Endothelial cell (in vitro differentiated cells): ENCODE data around the gene BNC2. TPM values are rescaled to one million over a fixed set of nuclear protein-coding genes. Genes with fewer than 3 reads are reported as not detected.

Source experiments
- DNase-seq: peaks from one replicate; pipeline ENCODE4 v3.0.0; 2021; ENCODE audit warnings: low spot score
- H3K27ac Mint-ChIP-seq: one replicate; pipeline ENCODE4 v1.8.0; 2021; ENCODE audit warnings: mixed read lengths, inconsistent platforms; ENCODE audit not compliant: unreplicated experiment
- H3K27me3 Mint-ChIP-seq: one replicate; pipeline ENCODE4 v1.8.0; 2021; ENCODE audit warnings: mild to moderate bottlenecking, moderate library complexity, mixed read lengths, inconsistent platforms; ENCODE audit not compliant: unreplicated experiment
- H3K36me3 Mint-ChIP-seq: one replicate; pipeline ENCODE4 v1.8.0; 2021; ENCODE audit warnings: mild to moderate bottlenecking, low read depth, mixed read lengths, inconsistent platforms; ENCODE audit not compliant: unreplicated experiment
- H3K4me1 Mint-ChIP-seq: one replicate; pipeline ENCODE4 v1.8.0; 2021; ENCODE audit warnings: mild to moderate bottlenecking, mixed read lengths, inconsistent platforms; ENCODE audit not compliant: unreplicated experiment
- H3K4me3 Mint-ChIP-seq: one replicate; pipeline ENCODE4 v1.8.0; 2021; ENCODE audit warnings: mild to moderate bottlenecking, mixed read lengths, inconsistent platforms; ENCODE audit not compliant: unreplicated experiment
- H3K9me3 Mint-ChIP-seq: one replicate; pipeline ENCODE4 v1.8.0; 2021; ENCODE audit warnings: mixed read lengths, inconsistent platforms; ENCODE audit not compliant: unreplicated experiment
- total RNA-seq: library from RNA; stranded (reverse); fragmentation: NEBNext Ultra II Directional; extraction: Animal tissue kit (Norgen Biotek cat#: 25700); gene quantifications from one replicate; pipeline ENCODE4 v1.2.1, GENCODE V29; 2021; ENCODE audit not compliant: unreplicated experiment
- TF ChIP-seq, protein P1 (sequence below): fragments of 200-600 bp; sonication (generic); IDR thresholded peaks from one replicate; pipeline ENCODE4 v1.5.0; 2021; ENCODE audit warnings: antibody characterized with exemption; ENCODE audit not compliant: unreplicated experiment

The BNC2 gene
- total RNA-seq, 1 donor from 2014 or later, result 20.1 TPM

DNA sequence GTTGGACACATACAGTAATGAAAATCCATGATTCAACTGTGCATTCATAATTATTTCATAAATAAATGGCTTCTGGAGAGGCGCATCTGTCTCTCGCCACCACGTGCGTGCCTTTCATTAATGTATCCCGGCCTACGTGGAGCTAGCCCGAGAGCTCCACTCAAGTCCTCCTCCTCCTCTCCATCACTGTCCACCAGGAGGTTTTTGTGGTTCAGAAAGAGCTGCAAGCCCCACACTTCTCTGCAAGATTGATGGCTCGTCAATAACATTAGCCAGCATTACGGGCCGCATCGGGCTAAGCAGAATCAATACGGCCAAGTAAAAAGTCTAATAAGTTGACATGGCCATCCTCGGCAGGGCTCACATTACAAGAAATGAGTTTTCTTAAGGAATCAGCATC is 499.8 kb downstream of the BNC2 start:
- Mint-ChIP-seq H3K27me3 (peaks cover 5% of the 10 kb centered on the region), H3K4me3 (no peak overlapping the region), H3K4me1 (no peaks in the 10 kb centered on the region), H3K9me3 (no peaks in the 10 kb centered on the region), H3K36me3 (no peaks in the 10 kb centered on the region), H3K27ac (no peak overlapping the region)
- DNase-seq, result no peak
- TF ChIP-seq, protein P1, sequence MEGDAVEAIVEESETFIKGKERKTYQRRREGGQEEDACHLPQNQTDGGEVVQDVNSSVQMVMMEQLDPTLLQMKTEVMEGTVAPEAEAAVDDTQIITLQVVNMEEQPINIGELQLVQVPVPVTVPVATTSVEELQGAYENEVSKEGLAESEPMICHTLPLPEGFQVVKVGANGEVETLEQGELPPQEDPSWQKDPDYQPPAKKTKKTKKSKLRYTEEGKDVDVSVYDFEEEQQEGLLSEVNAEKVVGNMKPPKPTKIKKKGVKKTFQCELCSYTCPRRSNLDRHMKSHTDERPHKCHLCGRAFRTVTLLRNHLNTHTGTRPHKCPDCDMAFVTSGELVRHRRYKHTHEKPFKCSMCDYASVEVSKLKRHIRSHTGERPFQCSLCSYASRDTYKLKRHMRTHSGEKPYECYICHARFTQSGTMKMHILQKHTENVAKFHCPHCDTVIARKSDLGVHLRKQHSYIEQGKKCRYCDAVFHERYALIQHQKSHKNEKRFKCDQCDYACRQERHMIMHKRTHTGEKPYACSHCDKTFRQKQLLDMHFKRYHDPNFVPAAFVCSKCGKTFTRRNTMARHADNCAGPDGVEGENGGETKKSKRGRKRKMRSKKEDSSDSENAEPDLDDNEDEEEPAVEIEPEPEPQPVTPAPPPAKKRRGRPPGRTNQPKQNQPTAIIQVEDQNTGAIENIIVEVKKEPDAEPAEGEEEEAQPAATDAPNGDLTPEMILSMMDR, result no peak

DNA sequence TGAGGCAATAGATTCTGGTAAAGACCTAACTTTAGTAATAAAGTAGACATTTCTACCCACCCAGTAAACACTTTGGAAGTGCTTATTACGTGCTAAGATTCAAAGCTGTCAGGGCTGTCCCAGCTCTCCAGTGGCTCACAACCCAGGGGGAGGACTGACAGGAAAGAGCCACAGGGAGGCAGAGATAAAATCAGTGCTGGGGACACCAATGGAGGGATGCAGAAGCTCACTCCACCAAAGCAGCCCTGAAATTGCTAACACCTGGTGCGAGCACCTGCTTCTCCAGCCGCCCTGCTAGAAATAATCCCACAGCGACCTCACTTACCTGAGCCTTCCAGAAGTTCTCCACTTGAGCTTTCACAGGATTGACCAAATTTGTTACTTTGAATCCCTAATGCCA is 501.0 kb downstream of the BNC2 start:
- Mint-ChIP-seq H3K27me3 (peaks cover 5% of the 10 kb centered on the region), H3K4me3 (no peak overlapping the region), H3K27ac (no peak overlapping the region), H3K9me3 (no peaks in the 10 kb centered on the region), H3K36me3 (no peaks in the 10 kb centered on the region), H3K4me1 (peaks cover 6% of the 10 kb centered on the region)
- TF ChIP-seq, protein P1, result no peak
- no peak for DNase-seq

DNA sequence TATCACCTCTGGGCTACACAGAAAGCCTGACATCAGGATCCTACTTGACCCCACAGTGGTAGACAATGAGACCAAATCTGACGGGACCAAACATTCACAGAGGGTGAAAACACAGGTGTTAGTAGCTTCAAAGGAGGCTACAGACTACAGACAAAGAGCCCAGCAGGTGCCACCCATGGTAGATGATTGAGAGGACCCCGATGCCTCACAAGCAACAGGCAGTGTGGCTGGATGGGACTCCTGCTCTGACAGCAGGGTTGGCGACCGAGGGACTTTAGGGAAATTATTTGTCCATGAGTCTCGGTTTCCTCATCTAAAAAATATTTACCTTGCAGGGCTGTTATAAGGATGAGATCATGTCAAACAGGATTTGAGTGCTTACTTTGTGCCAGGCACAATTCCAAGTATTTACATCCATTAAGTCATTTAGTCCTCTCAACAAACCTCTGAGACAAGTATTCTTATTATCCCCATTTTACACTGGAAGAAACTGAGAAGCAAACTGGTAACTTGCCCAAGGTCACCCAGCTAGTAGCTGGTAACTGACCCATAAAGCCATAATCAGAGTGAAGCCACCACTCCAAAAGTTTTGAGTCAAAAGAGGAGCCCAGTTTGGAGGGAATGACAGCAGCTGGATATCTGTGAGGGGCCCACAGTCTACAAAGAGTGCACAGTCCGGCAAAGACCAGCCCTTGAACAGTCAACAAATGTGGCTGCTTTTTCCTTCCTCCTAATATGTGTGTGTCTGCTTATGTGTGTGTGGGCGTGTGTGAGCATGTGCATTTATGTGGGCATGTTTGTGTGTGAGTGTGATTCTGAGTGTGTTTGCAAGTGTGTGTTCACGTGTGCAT is 502.0 kb downstream of the BNC2 start:
- TF ChIP-seq, protein P1, result no peak
- Mint-ChIP-seq H3K36me3 (no peaks in the 10 kb centered on the region), H3K27ac (no peak overlapping the region), H3K27me3 (peaks cover 5% of the 10 kb centered on the region), H3K4me1 (peaks cover 6% of the 10 kb centered on the region), H3K9me3 (no peaks in the 10 kb centered on the region), H3K4me3 (no peak overlapping the region)
- no peak for DNase-seq

DNA sequence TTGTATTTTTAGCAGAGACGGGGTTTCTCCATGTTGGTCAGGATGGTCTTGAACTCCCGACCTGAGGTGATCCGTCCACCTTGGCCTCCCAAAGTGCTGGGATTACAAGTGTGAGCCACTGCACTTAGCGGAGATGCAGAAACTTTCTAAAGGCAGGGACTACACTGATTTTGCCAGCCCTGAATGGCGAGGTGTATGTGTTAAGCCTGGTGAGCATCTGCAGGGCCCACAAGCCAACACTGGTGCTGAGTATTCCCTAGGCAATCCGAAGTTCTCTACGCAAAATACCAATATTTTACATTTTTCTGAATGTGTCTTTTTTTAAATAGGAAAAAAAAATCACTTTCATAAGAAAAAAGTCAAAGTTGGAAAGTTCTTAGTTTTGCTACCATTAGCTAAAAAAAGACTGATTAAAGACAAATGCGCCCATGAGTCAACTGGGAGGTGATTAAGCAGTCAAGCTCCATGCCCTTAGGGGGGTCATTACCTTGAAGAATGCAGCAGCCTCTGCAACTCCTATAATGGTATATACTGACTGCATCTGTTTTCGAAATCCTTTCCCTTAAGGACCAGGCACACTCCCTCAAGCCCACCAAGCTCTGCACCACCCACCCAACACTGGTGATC is 502.8 kb downstream of the BNC2 start:
- H3K4me1 Mint-ChIP-seq, result peaks cover 6% of the 10 kb centered on the region
- H3K27ac Mint-ChIP-seq, result no peak overlapping the region
- H3K36me3 Mint-ChIP-seq, result no peaks in the 10 kb centered on the region
- H3K9me3 Mint-ChIP-seq, result no peaks in the 10 kb centered on the region
- TF ChIP-seq, protein P1, result no peak
- DNase-seq, result no peak
- peaks cover 2% of the 10 kb centered on the region for H3K27me3 Mint-ChIP-seq
- H3K4me3 Mint-ChIP-seq, result no peak overlapping the region

DNA sequence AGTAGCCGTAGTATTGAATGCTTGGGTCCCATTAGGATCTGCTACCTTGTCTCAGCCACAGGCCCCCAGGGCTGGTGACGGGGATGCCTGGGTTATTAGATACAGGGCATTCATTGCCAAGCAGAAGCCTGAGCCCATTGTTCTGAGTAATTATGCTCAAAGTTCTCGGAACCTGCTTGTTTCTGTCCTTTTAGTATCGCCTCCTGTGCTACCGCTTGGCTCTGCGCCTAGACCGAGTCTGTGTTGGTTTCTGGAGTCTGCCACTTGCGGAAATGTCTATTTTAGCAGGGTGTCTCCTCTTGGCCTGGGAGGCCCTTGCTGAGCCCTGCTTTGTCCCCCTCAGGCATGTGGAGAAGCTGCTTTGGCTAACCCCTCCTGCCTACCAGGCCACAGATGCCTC is 506.1 kb downstream of the BNC2 start:
- H3K36me3 Mint-ChIP-seq, result peaks cover 1% of the 10 kb centered on the region
- TF ChIP-seq, protein P1, result no peak
- no peaks in the 10 kb centered on the region for H3K27me3 Mint-ChIP-seq
- no peaks in the 10 kb centered on the region for H3K9me3 Mint-ChIP-seq
- H3K4me1 Mint-ChIP-seq, result peaks cover 6% of the 10 kb centered on the region
- H3K4me3 Mint-ChIP-seq, result no peak overlapping the region
- DNase-seq, result no peak
- no peak overlapping the region for H3K27ac Mint-ChIP-seq
